GM12891 (cell line): Measurements from ENCODE around the gene PARP11.

Experiments used
- POLR2A ChIP-seq: IDR thresholded peaks from 2 replicates; pipeline ENCODE4 v1.6.1; 2011; ENCODE audit warnings: low read depth, low read length, control low read depth
- POLR2AphosphoS5 ChIP-seq: IDR thresholded peaks from 2 replicates; pipeline ENCODE4 v1.6.1; 2011; ENCODE audit warnings: low read depth, low read length, control low read depth
- TAF1 ChIP-seq: IDR thresholded peaks from 2 replicates; pipeline ENCODE4 v1.6.1; 2011; ENCODE audit warnings: low read depth, low read length, control low read depth

- TF ChIP-seq POLR2A, result no peak
- TF ChIP-seq POLR2AphosphoS5, result no peak
- TF ChIP-seq TAF1, result no peak
These were observed 37.3 kb downstream of the PARP11 start for GRCh38 chr12:3835914-3836313.
